Vagina (tissue), 2 donors: ENCODE results near the gene INHA. TPM values are rescaled to one million over a fixed set of nuclear protein-coding genes. Genes with fewer than 3 reads are reported as not detected.

Experiments used
- DNase-seq, 2 donors: peaks; one replicate each; pipeline ENCODE4 v3.0.0-alpha.2; 2017; ENCODE audit errors: extremely low spot score in 2 of 2
- H3K27ac ChIP-seq: fragments of 200-600 bp; sonication (generic); one replicate; pipeline ENCODE4 v1.5.1; 2019
- H3K27me3 ChIP-seq: fragments of 200-600 bp; sonication (generic); one replicate; pipeline ENCODE4 v1.5.1; 2019
- H3K36me3 ChIP-seq, 2 donors: fragments of 200-600 bp; sonication (generic); one replicate each; pipeline ENCODE4 v1.5.1; 2017 to 2019
- H3K4me1 ChIP-seq: fragments of 200-600 bp; sonication (generic); one replicate; pipeline ENCODE4 v1.5.1; 2019
- H3K4me3 ChIP-seq, 2 donors: fragments of 200-600 bp; sonication (generic); 1 replicate in 1 of 2; 2 replicates in 1 of 2; pipeline ENCODE4 v1.5.1; 2016 to 2019
- H3K9me3 ChIP-seq: fragments of 200-600 bp; sonication (generic); one replicate; pipeline ENCODE4 v1.5.1; 2019
- CTCF ChIP-seq, 3 experiments: fragments of 450-650 bp in 2 of 3; fragments of 200-600 bp in 1 of 3; sonication (generic) in 1 of 3; IDR thresholded peaks; one replicate each; pipeline ENCODE4 v1.5.1; 2017 to 2019; ENCODE audit warnings: antibody characterized with exemption in 3 of 3, mild to moderate bottlenecking in 2 of 3, moderate library complexity in 2 of 3
- POLR2A ChIP-seq, 2 donors: fragments of 450-650 bp; IDR thresholded peaks; one replicate each; pipeline ENCODE4 v1.6.1; 2017; ENCODE audit warnings: antibody characterized with exemption in 2 of 2, mild to moderate bottlenecking in 2 of 2, moderate library complexity in 2 of 2
- POLR2AphosphoS5 ChIP-seq, 2 donors: sonication (generic); formaldehyde crosslinking; IDR thresholded peaks; one replicate each; pipeline ENCODE4 v1.9.0; 2017; ENCODE audit warnings: antibody characterized with exemption in 2 of 2, mild to moderate bottlenecking in 2 of 2, low read depth in 1 of 2; ENCODE audit not compliant: insufficient read depth in 1 of 2
- intact Hi-C: fragments of 100-400 bp; cut with DNase I; formaldehyde crosslinking; loops from one replicate; pipeline ENCODE4 v1.15.1; 2023
- total RNA-seq: library from RNA; depleted of rRNA; stranded (reverse); fragments of >200 nt; gene quantifications from one replicate; pipeline ENCODE4 v1.2.3, GENCODE V29; 2016

Gene INHA
- total RNA-seq, 1 donor from 2014 or later: 0.74 TPM

GRCh38 chr2:219554350-219554749 is 17.8 kb upstream of the INHA start:
- Histone ChIP-seq H3K27me3 (no peaks in the 10 kb centered on the region), H3K9me3 (no peaks in the 10 kb centered on the region), H3K4me3 (no peak overlapping the region), H3K4me1 (peaks cover 23% of the 10 kb centered on the region), H3K36me3 (no peaks in the 10 kb centered on the region), H3K27ac (no peak overlapping the region)
- intact Hi-C loops: no loop called here
- no peak for DNase-seq
- TF ChIP-seq CTCF (IDR thresholded peaks at IDR 0.05) (no peak), POLR2A (IDR thresholded peaks at IDR 0.05) (no peak), POLR2AphosphoS5 (IDR thresholded peaks at IDR 0.05; ENCODE audit: insufficient read depth in 1 of 2, low read depth in 1 of 2) (no peak)

GRCh38 chr2:219555956-219556355 is 16.2 kb upstream of the INHA start:
- TF ChIP-seq POLR2AphosphoS5 (IDR thresholded peaks at IDR 0.05; ENCODE audit: insufficient read depth in 1 of 2, low read depth in 1 of 2): no peak
- TF ChIP-seq CTCF (IDR thresholded peaks at IDR 0.05): no peak
- TF ChIP-seq POLR2A (IDR thresholded peaks at IDR 0.05): no peak
- Histone ChIP-seq H3K4me3 (no peak overlapping the region), H3K9me3 (no peaks in the 10 kb centered on the region), H3K36me3 (no peaks in the 10 kb centered on the region), H3K27ac (no peak overlapping the region), H3K4me1 (peaks cover 23% of the 10 kb centered on the region), H3K27me3 (no peaks in the 10 kb centered on the region)
- intact Hi-C loops: no loop called here
- DNase-seq: no peak

- Histone ChIP-seq H3K4me3 (no peak overlapping the region), H3K27me3 (no peaks in the 10 kb centered on the region), H3K4me1 (peaks cover 20% of the 10 kb centered on the region), H3K9me3 (no peaks in the 10 kb centered on the region), H3K27ac (no peak overlapping the region), H3K36me3 (no peaks in the 10 kb centered on the region)
- intact Hi-C loops: no loop called here
- TF ChIP-seq CTCF (IDR thresholded peaks at IDR 0.05): no peak
- TF ChIP-seq POLR2A (IDR thresholded peaks at IDR 0.05): no peak
- TF ChIP-seq POLR2AphosphoS5 (IDR thresholded peaks at IDR 0.05; ENCODE audit: insufficient read depth in 1 of 2, low read depth in 1 of 2): no peak
- no peak for DNase-seq
Observed at GRCh38 chr2:219556413-219556812, 15.7 kb upstream of the INHA start.

- Histone ChIP-seq H3K9me3 (no peaks in the 10 kb centered on the region), H3K4me3 (no peak overlapping the region), H3K27me3 (no peaks in the 10 kb centered on the region), H3K4me1 (peaks cover 11% of the 10 kb centered on the region), H3K27ac (no peak overlapping the region), H3K36me3 (peaks cover 0 to 1% of the 10 kb centered on the region in 2 donors)
- intact Hi-C loops: no loop called here
- TF ChIP-seq POLR2AphosphoS5 (IDR thresholded peaks at IDR 0.05; ENCODE audit: insufficient read depth in 1 of 2, low read depth in 1 of 2) (no peak), POLR2A (IDR thresholded peaks at IDR 0.05) (no peak), CTCF (IDR thresholded peaks at IDR 0.05) (no peak)
- DNase-seq: no peak
Observed at GRCh38 chr2:219557320-219557719, 14.8 kb upstream of the INHA start.

- DNase-seq: no peak
- Histone ChIP-seq H3K4me1 (peaks cover 6% of the 10 kb centered on the region), H3K36me3 (peaks cover 0 to 9% of the 10 kb centered on the region in 2 donors), H3K9me3 (no peaks in the 10 kb centered on the region), H3K27me3 (no peaks in the 10 kb centered on the region), H3K4me3 (no peak overlapping the region), H3K27ac (no peak overlapping the region)
- intact Hi-C loops: no loop called here
- no peak for TF ChIP-seq CTCF (IDR thresholded peaks at IDR 0.05)
- TF ChIP-seq POLR2A (IDR thresholded peaks at IDR 0.05): no peak
- no peak for TF ChIP-seq POLR2AphosphoS5 (IDR thresholded peaks at IDR 0.05; ENCODE audit: insufficient read depth in 1 of 2, low read depth in 1 of 2)
Observed at GRCh38 chr2:219557791-219558785, 14.0 kb upstream of the INHA start.
